Vagina (tissue), 2 donors: ENCODE data around the gene ENO1.
"Not testable (repeated sequence)": the region's sequence is repeated elsewhere in the genome, so short reads cannot be mapped to it uniquely, and the experiment has no call there.

ENCODE experiments used
- POLR2A ChIP-seq, 2 donors: fragments of 450-650 bp; IDR thresholded peaks; one replicate each; pipeline ENCODE4 v1.6.1; 2017; ENCODE audit warnings: antibody characterized with exemption in 2 of 2, mild to moderate bottlenecking in 2 of 2, moderate library complexity in 2 of 2
- TF ChIP-seq, protein P1 (sequence below), 3 experiments: fragments of 450-650 bp in 2 of 3; fragments of 200-600 bp in 1 of 3; sonication (generic) in 1 of 3; IDR thresholded peaks; one replicate each; pipeline ENCODE4 v1.5.1; 2017 to 2019; ENCODE audit warnings: antibody characterized with exemption in 3 of 3, mild to moderate bottlenecking in 2 of 3, moderate library complexity in 2 of 3

DNA sequence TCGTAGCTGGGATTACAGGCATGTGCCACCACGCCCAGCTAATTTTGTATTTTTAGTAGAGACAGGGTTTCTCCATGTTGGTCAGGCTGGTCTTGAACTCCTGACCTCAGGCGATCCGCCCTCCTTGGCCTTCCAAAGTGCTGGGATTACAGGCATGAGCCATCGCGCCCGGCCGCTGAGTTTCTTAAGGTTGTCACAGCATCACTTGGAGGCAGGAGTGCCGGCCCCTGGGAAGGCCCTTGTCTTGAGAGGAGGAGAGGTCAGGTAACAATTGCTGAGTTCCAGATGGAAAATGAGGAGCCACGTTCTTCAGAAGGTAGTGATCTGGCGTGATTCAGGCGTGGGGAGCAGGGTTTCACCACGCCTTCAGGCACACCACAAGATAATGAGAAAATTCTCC is 5.6 kb upstream of the ENO1 start:
- TF ChIP-seq, protein P1, sequence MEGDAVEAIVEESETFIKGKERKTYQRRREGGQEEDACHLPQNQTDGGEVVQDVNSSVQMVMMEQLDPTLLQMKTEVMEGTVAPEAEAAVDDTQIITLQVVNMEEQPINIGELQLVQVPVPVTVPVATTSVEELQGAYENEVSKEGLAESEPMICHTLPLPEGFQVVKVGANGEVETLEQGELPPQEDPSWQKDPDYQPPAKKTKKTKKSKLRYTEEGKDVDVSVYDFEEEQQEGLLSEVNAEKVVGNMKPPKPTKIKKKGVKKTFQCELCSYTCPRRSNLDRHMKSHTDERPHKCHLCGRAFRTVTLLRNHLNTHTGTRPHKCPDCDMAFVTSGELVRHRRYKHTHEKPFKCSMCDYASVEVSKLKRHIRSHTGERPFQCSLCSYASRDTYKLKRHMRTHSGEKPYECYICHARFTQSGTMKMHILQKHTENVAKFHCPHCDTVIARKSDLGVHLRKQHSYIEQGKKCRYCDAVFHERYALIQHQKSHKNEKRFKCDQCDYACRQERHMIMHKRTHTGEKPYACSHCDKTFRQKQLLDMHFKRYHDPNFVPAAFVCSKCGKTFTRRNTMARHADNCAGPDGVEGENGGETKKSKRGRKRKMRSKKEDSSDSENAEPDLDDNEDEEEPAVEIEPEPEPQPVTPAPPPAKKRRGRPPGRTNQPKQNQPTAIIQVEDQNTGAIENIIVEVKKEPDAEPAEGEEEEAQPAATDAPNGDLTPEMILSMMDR (IDR thresholded peaks at IDR 0.05), result not testable (repeated sequence)
- TF ChIP-seq POLR2A (IDR thresholded peaks at IDR 0.05), result not testable (repeated sequence)
